CD14-positive monocyte (primary cell): Measurements from ENCODE around the gene NOC2L. TPM values are rescaled to one million over a fixed set of nuclear protein-coding genes. Genes with fewer than 3 reads are reported as not detected.

Source experiments
- DNase-seq, 3 donors: peaks; one replicate each; pipeline ENCODE4 v3.0.0-alpha.2; 2011 to 2022
- H2AFZ ChIP-seq: 2 replicates; pipeline ENCODE4 v1.6.0; 2012; ENCODE audit warnings: mild to moderate bottlenecking, low read depth, low read length, inconsistent platforms; ENCODE audit not compliant: insufficient read depth, poor library complexity, severe bottlenecking
- H3K27ac ChIP-seq, 2 donors: 1 replicate in 1 of 2; 2 replicates in 1 of 2; pipeline ENCODE4 v1.5.1; 2012 to 2013; ENCODE audit warnings: low read length in 2 of 2, control low read depth in 1 of 2, inconsistent platforms in 1 of 2, low read depth in 1 of 2, mild to moderate bottlenecking in 1 of 2
- H3K27me3 ChIP-seq, 2 donors: one replicate each; pipeline versions ENCODE4 v1.6.0 to v1.6.1; 2011 to 2013; ENCODE audit warnings: low read length in 2 of 2; ENCODE audit not compliant: control insufficient read depth in 2 of 2, insufficient read depth in 2 of 2
- H3K36me3 ChIP-seq, 2 donors: replicated peaks in 1 of 2; 1 replicate in 1 of 2; 2 replicates in 1 of 2; pipeline versions ENCODE4 v1.5.1 to v1.6.1; 2012 to 2013; ENCODE audit warnings: low read length in 2 of 2, control low read depth in 1 of 2, inconsistent platforms in 1 of 2, mild to moderate bottlenecking in 1 of 2; ENCODE audit not compliant: insufficient read depth in 2 of 2, control insufficient read depth in 1 of 2
- H3K4me1 ChIP-seq, 2 donors: 1 replicate in 1 of 2; 2 replicates in 1 of 2; pipeline versions ENCODE4 v1.5.1 to v1.6.1; 2012 to 2013; ENCODE audit warnings: low read length in 2 of 2, control low read depth in 1 of 2, inconsistent platforms in 1 of 2, mild to moderate bottlenecking in 1 of 2, moderate library complexity in 1 of 2; ENCODE audit not compliant: insufficient read depth in 2 of 2, control insufficient read depth in 1 of 2
- H3K4me2 ChIP-seq: replicated peaks from 2 replicates; pipeline ENCODE3; 2012; ENCODE audit warnings: low read length, moderate library complexity, mild to moderate bottlenecking; ENCODE audit not compliant: poor library complexity, severe bottlenecking; ENCODE audit errors: extremely low read depth
- H3K4me3 ChIP-seq, 3 experiments: fragments of 200-600 bp in 1 of 3; sonication (generic) in 1 of 3; replicated peaks in 1 of 3; 1 replicate in 2 of 3; 2 replicates in 1 of 3; pipeline ENCODE4 v1.5.1; 2011 to 2013; ENCODE audit warnings: low read length in 3 of 3, mild to moderate bottlenecking in 3 of 3, control low read depth in 2 of 3, low read depth in 2 of 3, inconsistent platforms in 1 of 3, moderate library complexity in 1 of 3
- H3K79me2 ChIP-seq: 2 replicates; pipeline ENCODE4 v1.6.0; 2012; ENCODE audit warnings: mild to moderate bottlenecking, control low read depth, inconsistent platforms, low read length, moderate library complexity; ENCODE audit not compliant: insufficient read depth
- H3K9ac ChIP-seq: 2 replicates; pipeline ENCODE4 v1.6.0; 2017; ENCODE audit warnings: low read length, mild to moderate bottlenecking; ENCODE audit not compliant: insufficient read depth, poor library complexity, severe bottlenecking
- H3K9me3 ChIP-seq, 2 donors: replicated peaks in 1 of 2; 1 replicate in 1 of 2; 2 replicates in 1 of 2; pipeline versions ENCODE4 v1.5.1 to v1.6.1; 2012 to 2013; ENCODE audit warnings: low read length in 2 of 2, control low read depth in 1 of 2; ENCODE audit not compliant: control insufficient read depth in 1 of 2, insufficient read depth in 1 of 2
- H4K20me1 ChIP-seq: 2 replicates; pipeline ENCODE4 v1.6.0; 2012; ENCODE audit warnings: mild to moderate bottlenecking, low read length, control low read depth, moderate library complexity; ENCODE audit not compliant: insufficient read depth
- H3K27ac Mint-ChIP-seq, 7 donors: one replicate each; pipeline ENCODE4 v1.8.0; 2020; ENCODE audit warnings: mild to moderate bottlenecking in 7 of 7, mixed read lengths in 7 of 7, moderate library complexity in 6 of 7, inconsistent platforms in 2 of 7
- H3K27me3 Mint-ChIP-seq, 3 donors: one replicate each; pipeline ENCODE4 v1.8.0; 2021 to 2022; ENCODE audit warnings: low read depth in 3 of 3, mild to moderate bottlenecking in 3 of 3, mixed read lengths in 3 of 3, moderate library complexity in 3 of 3, inconsistent platforms in 1 of 3
- H3K36me3 Mint-ChIP-seq, 2 donors: one replicate each; pipeline ENCODE4 v1.8.0; 2020; ENCODE audit warnings: mixed read lengths in 2 of 2, inconsistent platforms in 1 of 2, mild to moderate bottlenecking in 1 of 2
- H3K4me1 Mint-ChIP-seq: one replicate; pipeline ENCODE4 v1.8.0; 2020; ENCODE audit warnings: mild to moderate bottlenecking, mixed read lengths
- H3K4me3 Mint-ChIP-seq, 2 donors: one replicate each; pipeline ENCODE4 v1.8.0; 2020; ENCODE audit warnings: mild to moderate bottlenecking in 2 of 2, mixed read lengths in 2 of 2, moderate library complexity in 1 of 2
- H3K9me3 Mint-ChIP-seq, 7 donors: one replicate each; pipeline ENCODE4 v1.8.0; 2020 to 2022; ENCODE audit warnings: mixed read lengths in 7 of 7, mild to moderate bottlenecking in 6 of 7, moderate library complexity in 6 of 7, inconsistent platforms in 2 of 7
- CTCF ChIP-seq: fragments of 200-600 bp; IDR thresholded peaks from one replicate; pipeline ENCODE4 v1.8.0; 2022; ENCODE audit warnings: antibody characterized with exemption, mild to moderate bottlenecking
- WGBS: methylation state at CpG from one replicate; pipeline ENCODE4 v1.1.5; 2013; ENCODE audit warnings: missing lambda C conversion rate; ENCODE audit not compliant: insufficient coverage; 5-methylcytosine and 5-hydroxymethylcytosine counted together
- intact Hi-C, 2 donors: fragments of 100-400 bp; cut with micrococcal nuclease; formaldehyde crosslinking; loops; one replicate each; pipeline versions ENCODE4 v1.15.0 to v1.15.1; 2023
- polyA plus RNA-seq, 3 donors: library from polyadenylated mRNA; depleted of rRNA in 1 of 3; unstranded in 2 of 3; stranded (reverse) in 1 of 3; fragments of 300-500 nt in 2 of 3; fragments of >200 nt in 1 of 3; fragmentation: Illumina TruSeq in 2 of 3; gene quantifications; 1 replicate in 2 of 3; 2 replicates in 1 of 3; pipeline ENCODE4 v1.2.3, GENCODE V29; 2012 to 2021

Gene NOC2L
- polyA plus RNA-seq, 3 donors: 34.5 to 47.9 (median 35.8) TPM

DNA sequence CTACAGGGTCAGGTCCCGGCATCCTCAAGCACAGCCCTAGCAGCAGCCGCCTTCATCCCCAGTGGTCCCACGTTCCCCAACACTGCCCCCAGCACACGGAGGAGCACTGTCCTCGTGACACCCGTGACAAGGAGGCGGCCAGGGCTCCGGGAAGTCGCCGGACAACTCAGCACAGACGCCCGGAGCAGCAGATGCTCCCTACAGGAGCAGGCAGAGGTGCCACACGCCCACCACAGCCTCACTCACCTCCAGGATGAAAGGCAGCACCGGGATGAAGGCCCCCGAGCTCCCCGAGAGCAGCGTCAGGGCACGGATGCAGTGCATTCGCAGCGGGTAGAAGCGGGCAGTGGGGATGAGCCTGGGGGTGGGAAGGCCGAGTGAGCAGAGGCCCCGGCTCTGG lies 8.2 kb downstream of the NOC2L start:
- H3K36me3 ChIP-seq: peaks cover 96 to 100% of the 10 kb centered on the region in 2 donors
- Mint-ChIP-seq H3K4me3 (no peak overlapping the region), H3K36me3 (peaks cover 85 to 99% of the 10 kb centered on the region in 2 donors), H3K4me1 (peaks cover 10% of the 10 kb centered on the region), H3K9me3 (no peaks in the 10 kb centered on the region), H3K27me3 (peaks cover 0 to 6% (median 0%) of the 10 kb centered on the region in 3 donors), H3K27ac (peak overlapping the region in 1 of 7 donors; percentile 35)
- H3K27me3 ChIP-seq: no peaks in the 10 kb centered on the region
- H3K4me1 ChIP-seq: peaks cover 0 to 12% of the 10 kb centered on the region in 2 donors
- H3K9ac ChIP-seq: no peak overlapping the region
- no peak for TF ChIP-seq CTCF
- no peak overlapping the region for H3K27ac ChIP-seq
- H3K79me2 ChIP-seq: no peaks in the 10 kb centered on the region
- DNase-seq: no peak
- peaks cover 42% of the 10 kb centered on the region for H4K20me1 ChIP-seq
- H3K9me3 ChIP-seq: no peaks in the 10 kb centered on the region
- no peak overlapping the region for H3K4me2 ChIP-seq
- H3K4me3 ChIP-seq: no peak overlapping the region
- intact Hi-C loops: no loop called here
- 94% methylated on average over 12 of the region's 23 CpGs for WGBS
- no peak overlapping the region for H2AFZ ChIP-seq

- H3K27ac Mint-ChIP-seq: no peak overlapping the region
- intact Hi-C loops: no loop called here
- H3K9me3 ChIP-seq: no peaks in the 10 kb centered on the region
- H3K79me2 ChIP-seq: no peaks in the 10 kb centered on the region
- H3K9me3 Mint-ChIP-seq: no peaks in the 10 kb centered on the region
- TF ChIP-seq CTCF: no peak
- H3K27me3 Mint-ChIP-seq: peaks cover 0 to 6% (median 3%) of the 10 kb centered on the region in 3 donors
- no peak overlapping the region for H3K4me2 ChIP-seq
- WGBS: 98% methylated on average over 9 of the region's 9 CpGs
- peaks cover 42% of the 10 kb centered on the region for H4K20me1 ChIP-seq
- no peak for DNase-seq
- peaks cover 0 to 6% of the 10 kb centered on the region in 2 donors for H3K4me1 ChIP-seq
- H2AFZ ChIP-seq: no peak overlapping the region
- peaks cover 4% of the 10 kb centered on the region for H3K4me1 Mint-ChIP-seq
- H3K4me3 Mint-ChIP-seq: no peak overlapping the region
- H3K36me3 ChIP-seq: peaks cover 96 to 100% of the 10 kb centered on the region in 2 donors
- H3K36me3 Mint-ChIP-seq: peaks cover 86 to 99% of the 10 kb centered on the region in 2 donors
- H3K9ac ChIP-seq: no peak overlapping the region
- H3K4me3 ChIP-seq: no peak overlapping the region
- no peak overlapping the region for H3K27ac ChIP-seq
- H3K27me3 ChIP-seq: no peaks in the 10 kb centered on the region
Observed at GRCh38 chr1:950268-950667, 8.8 kb downstream of the NOC2L start.
